Activated T-cell treated with anti-CD3 and anti-CD28 coated beads, Interleukin-2, amount 50 U/mL, for 72 hours (primary cell): ENCODE results near the gene ATP10A. TPM values are rescaled to one million over a fixed set of nuclear protein-coding genes. Genes with fewer than 3 reads are reported as not detected.
"Not testable (repeated sequence)": the region's sequence is repeated elsewhere in the genome, so short reads cannot be mapped to it uniquely, and the experiment has no call there.

Experiments
- ATAC-seq, 2 donors: fragments of 150-1000 bp; cut with Tn5 transposase; replicated peaks in 1 of 2; 2 replicates each; pipeline ENCODE4 v1.10.0; 2021; ENCODE audit warnings: moderate library complexity in 2 of 2, mild to moderate bottlenecking in 1 of 2
- DNase-seq, 2 donors: peaks; one replicate each; pipeline ENCODE4 v3.0.0; 2021 to 2022; ENCODE audit warnings: mixed read lengths in 1 of 2
- H3K27ac Mint-ChIP-seq: one replicate; pipeline ENCODE4 v1.8.0; 2022; ENCODE audit warnings: mild to moderate bottlenecking, moderate library complexity, mixed read lengths
- H3K27me3 Mint-ChIP-seq: one replicate; pipeline ENCODE4 v1.8.0; 2022; ENCODE audit warnings: low read depth, mixed read lengths
- H3K36me3 Mint-ChIP-seq, 2 donors: one replicate each; pipeline ENCODE4 v1.8.0; 2022; ENCODE audit warnings: mixed read lengths in 2 of 2, mild to moderate bottlenecking in 1 of 2; ENCODE audit not compliant: insufficient read depth in 2 of 2
- H3K4me1 Mint-ChIP-seq: one replicate; pipeline ENCODE4 v1.8.0; 2022; ENCODE audit warnings: low read depth, mixed read lengths
- H3K4me3 Mint-ChIP-seq, 2 donors: one replicate each; pipeline ENCODE4 v1.8.0; 2022; ENCODE audit warnings: mild to moderate bottlenecking in 2 of 2, mixed read lengths in 2 of 2, moderate library complexity in 2 of 2
- H3K9me3 Mint-ChIP-seq, 2 donors: one replicate each; pipeline ENCODE4 v1.8.0; 2022; ENCODE audit warnings: mixed read lengths in 2 of 2
- total RNA-seq, 2 donors: library from RNA; stranded (reverse); gene quantifications; one replicate each; pipeline ENCODE4 v1.2.3, GENCODE V29; 2022

The ATP10A gene
- total RNA-seq, 2 donors from 2014 or later: 21.9 to 25.6 TPM

GRCh38 chr15:25897658-25898057 is 34.5 kb upstream of the ATP10A start:
- DNase-seq: no peak
- H3K36me3 Mint-ChIP-seq: peaks cover 0 to 5% of the 10 kb centered on the region in 2 donors
- ATAC-seq: no peak
- H3K27ac Mint-ChIP-seq: no peak overlapping the region
- H3K4me3 Mint-ChIP-seq: no peak overlapping the region
- H3K27me3 Mint-ChIP-seq: peaks cover 12% of the 10 kb centered on the region
- peaks cover under 1% of the 10 kb centered on the region for H3K4me1 Mint-ChIP-seq
- no peaks in the 10 kb centered on the region for H3K9me3 Mint-ChIP-seq

GRCh38 chr15:25894371-25894902 is 31.3 kb upstream of the ATP10A start:
- Mint-ChIP-seq H3K27me3 (peaks cover 17% of the 10 kb centered on the region), H3K27ac (no peak overlapping the region), H3K4me3 (no peak overlapping the region), H3K36me3 (peaks cover 0 to 5% of the 10 kb centered on the region in 2 donors), H3K9me3 (no peaks in the 10 kb centered on the region), H3K4me1 (no peaks in the 10 kb centered on the region)
- DNase-seq (no peak), ATAC-seq (no peak)

DNA sequence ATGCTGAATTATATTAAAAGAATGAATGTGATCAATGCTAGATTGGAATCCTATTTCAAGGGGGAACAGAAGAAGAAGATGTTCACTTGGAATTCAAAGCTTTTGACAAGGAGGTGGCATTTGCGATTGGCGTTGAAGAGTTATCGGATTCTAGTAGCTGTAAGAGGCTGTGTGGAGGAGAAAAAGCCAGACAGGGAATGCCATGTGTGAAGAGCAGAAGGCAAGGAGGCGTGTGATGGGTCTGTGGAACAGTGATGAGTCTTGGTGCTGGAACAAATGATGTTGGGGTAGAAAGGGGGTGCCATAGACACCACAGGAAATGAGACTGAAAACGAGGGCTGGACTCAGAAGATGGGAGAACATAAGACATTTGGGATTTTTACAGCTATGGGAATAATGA is 30.5 kb upstream of the ATP10A start:
- H3K27me3 Mint-ChIP-seq: peaks cover 17% of the 10 kb centered on the region
- H3K4me3 Mint-ChIP-seq: no peak overlapping the region
- H3K36me3 Mint-ChIP-seq: peaks cover 0 to 5% of the 10 kb centered on the region in 2 donors
- ATAC-seq (no peak), DNase-seq (no peak)
- H3K27ac Mint-ChIP-seq: no peak overlapping the region
- no peaks in the 10 kb centered on the region for H3K4me1 Mint-ChIP-seq
- H3K9me3 Mint-ChIP-seq: no peaks in the 10 kb centered on the region

DNA sequence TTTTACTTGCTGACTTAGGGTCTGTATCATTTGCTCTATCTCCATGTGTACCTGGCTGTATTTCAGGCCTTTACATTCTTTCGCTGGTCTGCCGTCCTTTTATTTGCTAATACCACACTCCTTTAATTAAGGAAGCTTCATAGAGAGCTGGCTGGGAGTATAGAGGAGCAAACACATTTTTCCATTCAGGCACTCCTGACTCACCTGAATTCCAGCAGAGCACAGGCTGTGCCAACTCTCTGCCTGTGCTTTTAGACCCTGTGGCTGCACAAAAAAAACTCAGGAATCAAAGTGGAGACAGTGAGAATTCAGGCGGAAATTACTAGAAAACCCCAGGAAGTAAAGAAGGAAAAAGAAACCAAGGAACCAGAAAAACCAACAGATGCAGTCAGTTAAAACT is 29.0 kb upstream of the ATP10A start:
- ATAC-seq (no peak), DNase-seq (no peak)
- Mint-ChIP-seq H3K27ac (no peak overlapping the region), H3K4me3 (no peak overlapping the region), H3K9me3 (no peaks in the 10 kb centered on the region), H3K4me1 (no peaks in the 10 kb centered on the region), H3K36me3 (peaks cover 0 to 5% of the 10 kb centered on the region in 2 donors), H3K27me3 (peaks cover 17% of the 10 kb centered on the region)

GRCh38 chr15:25891081-25891480 is 28.0 kb upstream of the ATP10A start:
- Mint-ChIP-seq H3K27me3 (peaks cover 17% of the 10 kb centered on the region), H3K4me3 (no peak overlapping the region), H3K36me3 (peaks cover 0 to 5% of the 10 kb centered on the region in 2 donors), H3K27ac (no peak overlapping the region), H3K4me1 (no peaks in the 10 kb centered on the region), H3K9me3 (no peaks in the 10 kb centered on the region)
- ATAC-seq (no peak), DNase-seq (no peak)

- ATAC-seq: no peak
- no peak overlapping the region for H3K4me3 Mint-ChIP-seq
- no peak for DNase-seq
Measured at GRCh38 chr15:25890529-25890928, 27.4 kb upstream of the ATP10A start.

GRCh38 chr15:25887870-25888269 is 24.7 kb upstream of the ATP10A start:
- peaks cover 0 to 1% of the 10 kb centered on the region in 2 donors for H3K9me3 Mint-ChIP-seq
- no peak overlapping the region for H3K27ac Mint-ChIP-seq
- H3K4me1 Mint-ChIP-seq: no peaks in the 10 kb centered on the region
- H3K27me3 Mint-ChIP-seq: peaks cover 6% of the 10 kb centered on the region
- no peaks in the 10 kb centered on the region for H3K36me3 Mint-ChIP-seq
- no peak for DNase-seq
- no peak for ATAC-seq
- H3K4me3 Mint-ChIP-seq: no peak overlapping the region

More at GRCh38 chr15:25890529-25890928, 27.4 kb upstream of the ATP10A start:
- peaks cover 17% of the 10 kb centered on the region for H3K27me3 Mint-ChIP-seq
- H3K9me3 Mint-ChIP-seq: no peaks in the 10 kb centered on the region
- H3K27ac Mint-ChIP-seq: no peak overlapping the region
- peaks cover 0 to 5% of the 10 kb centered on the region in 2 donors for H3K36me3 Mint-ChIP-seq
- no peaks in the 10 kb centered on the region for H3K4me1 Mint-ChIP-seq

GRCh38 chr15:25886498-25887140 is 23.5 kb upstream of the ATP10A start:
- Mint-ChIP-seq H3K27me3 (peaks cover 6% of the 10 kb centered on the region), H3K4me3 (no peak overlapping the region), H3K36me3 (no peaks in the 10 kb centered on the region), H3K9me3 (peaks cover 0 to 1% of the 10 kb centered on the region in 2 donors), H3K4me1 (no peaks in the 10 kb centered on the region), H3K27ac (no peak overlapping the region)
- no peak for ATAC-seq
- no peak for DNase-seq

DNA sequence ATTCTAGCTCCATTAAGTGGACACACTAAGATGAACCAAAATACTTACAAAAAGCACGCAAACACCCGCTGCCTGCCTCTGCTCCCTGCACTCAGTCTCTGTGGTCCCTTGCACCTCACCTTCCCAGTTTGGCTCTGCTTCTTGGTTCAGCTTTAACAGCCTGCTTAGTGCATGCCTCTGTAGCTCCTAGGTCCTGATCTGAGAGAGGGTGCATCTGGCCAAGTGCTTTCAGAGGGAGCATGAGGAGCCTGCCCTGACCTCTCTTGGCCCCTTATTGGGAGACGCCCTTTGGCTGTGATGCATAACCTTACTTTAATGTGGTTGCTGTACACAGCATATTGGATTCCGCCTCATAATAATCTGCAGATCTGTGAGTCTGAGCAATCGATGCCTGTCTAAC is 21.2 kb upstream of the ATP10A start:
- Mint-ChIP-seq H3K36me3 (no peaks in the 10 kb centered on the region), H3K4me3 (no peak overlapping the region), H3K4me1 (no peaks in the 10 kb centered on the region), H3K9me3 (peaks cover 0 to 1% of the 10 kb centered on the region in 2 donors), H3K27me3 (no peaks in the 10 kb centered on the region), H3K27ac (no peak overlapping the region)
- no peak for ATAC-seq
- no peak for DNase-seq

DNA sequence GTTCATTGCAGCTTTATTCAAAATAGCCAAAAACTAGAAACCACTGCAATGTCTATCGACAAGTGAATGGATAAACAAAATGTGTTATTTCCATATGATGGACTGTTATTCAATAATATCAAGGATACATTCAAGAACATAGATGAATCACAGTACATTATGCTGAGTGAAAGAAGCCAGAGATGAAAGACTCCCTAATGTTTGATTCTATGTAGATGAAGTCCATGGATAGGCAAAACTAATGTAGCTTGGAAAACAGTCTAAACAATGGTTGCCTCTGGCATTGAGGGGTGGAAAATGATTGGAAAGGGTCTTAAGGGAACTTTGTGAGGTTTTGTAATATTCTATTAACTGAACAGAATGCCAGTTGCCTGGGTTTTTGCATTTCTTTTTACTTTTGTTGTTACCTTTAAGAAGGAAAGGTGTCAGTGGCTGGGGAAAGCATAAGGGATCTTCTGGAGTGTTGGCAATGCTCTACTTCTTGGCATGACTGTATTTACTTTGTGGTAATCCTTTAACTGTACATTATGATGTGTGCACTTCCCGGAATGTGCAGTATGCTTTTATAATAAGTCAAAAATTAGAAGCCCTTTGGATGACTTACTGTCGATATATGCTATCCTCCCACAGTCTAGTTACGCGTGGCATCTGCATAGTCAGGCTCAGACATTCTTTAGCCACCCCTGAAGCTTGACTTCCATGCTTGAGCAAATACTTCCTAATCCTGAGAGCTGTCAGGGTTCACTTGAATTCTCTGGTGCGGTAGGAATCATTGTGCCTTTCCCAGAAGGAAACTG is 20.5 kb upstream of the ATP10A start:
- no peaks in the 10 kb centered on the region for H3K4me1 Mint-ChIP-seq
- no peaks in the 10 kb centered on the region for H3K36me3 Mint-ChIP-seq

DNA sequence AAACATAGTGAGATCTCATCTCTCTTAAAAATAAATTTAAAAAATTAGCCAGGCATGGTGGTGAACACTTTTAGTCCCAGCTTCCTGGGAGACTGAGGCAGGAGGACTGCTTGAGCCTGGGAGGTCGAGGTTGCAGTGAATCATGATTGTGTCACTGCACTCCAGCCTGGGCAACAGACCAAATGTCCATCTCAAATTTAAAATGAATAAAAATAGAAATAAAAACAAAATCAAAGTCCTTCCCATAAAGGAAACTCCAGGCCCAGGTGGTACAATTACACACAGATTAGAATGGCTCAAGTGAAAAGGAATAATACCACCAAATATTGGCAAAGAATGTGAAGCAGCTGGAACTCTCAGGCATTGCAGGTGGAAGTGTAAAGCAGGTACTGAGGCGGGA is 19.3 kb upstream of the ATP10A start:
- DNase-seq: no peak
- H3K4me1 Mint-ChIP-seq: no peaks in the 10 kb centered on the region

More for the DNA sequence above, 20.5 kb upstream of the ATP10A start:
- Mint-ChIP-seq H3K27me3 (no peaks in the 10 kb centered on the region), H3K4me3 (no peak overlapping the region), H3K27ac (no peak overlapping the region), H3K9me3 (peaks cover 0 to 1% of the 10 kb centered on the region in 2 donors)
- ATAC-seq: no peak
- DNase-seq: no peak

GRCh38 chr15:25880877-25881276 is 17.8 kb upstream of the ATP10A start:
- not testable (repeated sequence) for H3K36me3 Mint-ChIP-seq, ATAC-seq, H3K4me1 Mint-ChIP-seq, H3K27me3 Mint-ChIP-seq, H3K27ac Mint-ChIP-seq, H3K4me3 Mint-ChIP-seq, H3K9me3 Mint-ChIP-seq, DNase-seq

More for the DNA sequence above, 19.3 kb upstream of the ATP10A start:
- H3K36me3 Mint-ChIP-seq: no peaks in the 10 kb centered on the region
- H3K27ac Mint-ChIP-seq: no peak overlapping the region
- no peak for ATAC-seq
- peaks cover 0 to 1% of the 10 kb centered on the region in 2 donors for H3K9me3 Mint-ChIP-seq
- no peaks in the 10 kb centered on the region for H3K27me3 Mint-ChIP-seq
- no peak overlapping the region for H3K4me3 Mint-ChIP-seq

DNA sequence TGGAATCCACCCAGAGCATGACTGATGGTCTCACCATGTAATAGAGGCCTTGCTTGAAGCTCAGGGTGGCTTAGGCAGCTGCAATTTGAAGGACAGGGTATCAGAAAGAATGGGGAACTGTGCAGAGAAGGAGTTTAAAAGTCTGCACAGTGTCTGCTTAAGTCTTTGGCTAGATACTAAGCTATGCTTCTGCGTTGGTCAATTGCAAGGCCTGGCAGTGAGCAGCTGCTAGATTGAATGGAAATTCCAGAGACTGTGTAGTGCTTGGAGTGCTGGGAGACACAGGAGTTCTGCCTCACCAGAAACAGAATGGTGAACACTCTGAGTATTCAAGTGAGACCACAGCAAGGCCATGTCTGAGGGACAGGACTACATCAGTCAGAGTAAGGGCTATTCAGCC is 17.3 kb upstream of the ATP10A start:
- Mint-ChIP-seq H3K4me3 (no peak overlapping the region), H3K36me3 (no peaks in the 10 kb centered on the region), H3K4me1 (no peaks in the 10 kb centered on the region), H3K27me3 (no peaks in the 10 kb centered on the region), H3K9me3 (peaks cover 0 to 1% of the 10 kb centered on the region in 2 donors), H3K27ac (no peak overlapping the region)
- DNase-seq (no peak), ATAC-seq (no peak)
